Upper lobe of left lung (tissue), 6 donors: ENCODE data around the gene COMTD1. TPM values are rescaled to one million over a fixed set of nuclear protein-coding genes. Genes with fewer than 3 reads are reported as not detected.
A peak's percentile ranks its signal among the peaks of the same experiment; 100 is the strongest.
"Not testable (repeated sequence)": the region's sequence is repeated elsewhere in the genome, so short reads cannot be mapped to it uniquely, and the experiment has no call there.

ENCODE experiments used
- ATAC-seq, 2 donors: fragments of 200-7000 bp; cut with Tn5 transposase; one replicate each; pipeline ENCODE4 v1.9.1; 2022; ENCODE audit warnings: mild to moderate bottlenecking in 2 of 2, moderate library complexity in 2 of 2; ENCODE audit not compliant: low FRiP score in 2 of 2
- DNase-seq, 2 donors: peaks; one replicate each; pipeline ENCODE4 v3.0.0-alpha.2; 2019 to 2020
- H3K27ac ChIP-seq, 4 donors: fragments of 200-600 bp; sonication (generic); one replicate each; pipeline ENCODE4 v1.5.1; 2016 to 2019
- H3K27me3 ChIP-seq, 4 donors: fragments of 200-600 bp; sonication (generic); one replicate each; pipeline ENCODE4 v1.5.1; 2017 to 2019
- H3K36me3 ChIP-seq, 4 donors: fragments of 200-600 bp; sonication (generic); one replicate each; pipeline ENCODE4 v1.5.1; 2016 to 2019
- H3K4me1 ChIP-seq, 4 donors: fragments of 200-600 bp; sonication (generic); one replicate each; pipeline ENCODE4 v1.5.1; 2018 to 2019
- H3K4me3 ChIP-seq, 4 donors: fragments of 200-600 bp; sonication (generic); one replicate each; pipeline ENCODE4 v1.5.1; 2017 to 2019; ENCODE audit warnings: mild to moderate bottlenecking in 2 of 4, moderate library complexity in 1 of 4
- H3K9me3 ChIP-seq, 4 donors: fragments of 200-600 bp; sonication (generic); one replicate each; pipeline ENCODE4 v1.5.1; 2018 to 2019
- CTCF ChIP-seq, 6 experiments: fragments of 450-650 bp in 4 of 6; fragments of 200-600 bp in 2 of 6; sonication (generic) in 2 of 6; IDR thresholded peaks; one replicate each; pipeline ENCODE4 v1.5.1; 2016 to 2019; ENCODE audit warnings: antibody characterized with exemption in 6 of 6
- EP300 ChIP-seq, 4 donors: sonication (generic); formaldehyde crosslinking; IDR thresholded peaks; one replicate each; pipeline ENCODE4 v1.5.1; 2017; ENCODE audit warnings: antibody characterized with exemption in 4 of 4, control low read depth in 2 of 4
- POLR2A ChIP-seq, 4 donors: fragments of 450-650 bp; IDR thresholded peaks; one replicate each; pipeline ENCODE4 v1.5.1; 2016 to 2017; ENCODE audit warnings: antibody characterized with exemption in 4 of 4, mild to moderate bottlenecking in 2 of 4
- POLR2AphosphoS5 ChIP-seq, 2 donors: sonication (generic); formaldehyde crosslinking; IDR thresholded peaks; one replicate each; pipeline ENCODE4 v1.5.1; 2017; ENCODE audit warnings: antibody characterized with exemption in 2 of 2
- WGBS, 2 donors: methylation state at CpG; one replicate each; pipeline ENCODE4 v1.1.5; 2017 to 2018; 5-methylcytosine and 5-hydroxymethylcytosine counted together
- total RNA-seq, 6 donors: library from RNA; depleted of rRNA in 4 of 6; stranded (reverse); fragments of >200 nt in 4 of 6; gene quantifications; one replicate each; pipeline versions ENCODE4 v1.1.0 to v1.2.1, GENCODE V29; 2016 to 2021
- donor health status: DM: no; HTN: no; CAD: no; lungs with moderate emphysema.
- donor health status: DM: no; HTN: yes; CAD: no; lungs with severe emphysema.

COMTD1 gene
- total RNA-seq, 6 donors from 2014 or later: 28.0 to 56.6 (median 35.6) TPM

DNA sequence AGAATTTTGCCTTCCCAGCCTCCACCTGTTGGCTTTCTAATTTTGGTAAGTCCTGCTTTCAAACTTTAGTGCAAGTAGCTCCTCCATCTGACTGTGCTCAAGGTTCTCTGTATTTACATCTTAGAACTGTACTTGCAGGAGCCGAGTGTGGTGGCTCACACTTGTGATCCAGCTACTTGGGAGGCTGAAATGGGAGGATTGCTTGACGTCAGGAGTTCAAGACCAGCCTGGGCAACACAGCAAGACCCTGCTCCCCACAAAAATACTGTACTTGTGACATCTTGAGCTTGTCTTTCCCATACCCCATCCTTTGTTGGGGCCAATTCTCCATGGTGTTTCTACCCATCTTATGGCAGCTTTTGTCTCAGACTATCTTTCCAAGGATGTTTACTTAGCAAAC is 29.8 kb downstream of the COMTD1 start:
- no peaks in the 10 kb centered on the region for H3K27me3 ChIP-seq
- H3K9me3 ChIP-seq: no peaks in the 10 kb centered on the region
- H3K4me3 ChIP-seq: no peak overlapping the region
- H3K27ac ChIP-seq: no peak overlapping the region
- WGBS, 2 donors: 95 to 100% methylated on average over 2 of the region's 2 CpGs
- H3K36me3 ChIP-seq: no peaks in the 10 kb centered on the region
- TF ChIP-seq CTCF (IDR thresholded peaks at IDR 0.05) (no peak), POLR2A (IDR thresholded peaks at IDR 0.05) (no peak), EP300 (IDR thresholded peaks at IDR 0.05) (no peak), POLR2AphosphoS5 (IDR thresholded peaks at IDR 0.05) (no peak)
- H3K4me1 ChIP-seq: peaks cover 4 to 18% (median 12%) of the 10 kb centered on the region in 4 donors
- ATAC-seq (no peak), DNase-seq (no peak)

GRCh38 chr10:75203724-75204123 is 32.0 kb downstream of the COMTD1 start:
- Histone ChIP-seq H3K27me3 (no peaks in the 10 kb centered on the region), H3K4me3 (no peak overlapping the region), H3K36me3 (no peaks in the 10 kb centered on the region), H3K27ac (no peak overlapping the region), H3K9me3 (no peaks in the 10 kb centered on the region), H3K4me1 (peaks cover 0 to 12% (median 8%) of the 10 kb centered on the region in 4 donors)
- TF ChIP-seq CTCF (IDR thresholded peaks at IDR 0.05) (no peak), EP300 (IDR thresholded peaks at IDR 0.05) (no peak), POLR2A (IDR thresholded peaks at IDR 0.05) (no peak), POLR2AphosphoS5 (IDR thresholded peaks at IDR 0.05) (no peak)
- DNase-seq (no peak), ATAC-seq (no peak)
- 91 to 97% methylated on average over 5 of the region's 5 CpGs for WGBS, 2 donors

- WGBS, 2 donors: 83 to 88% methylated on average over 11 of the region's 11 CpGs
- peak in 1 of 2 donors; percentile 60 for ATAC-seq
- peak overlapping the region in 3 of 4 donors; percentile 2 to 56 (median 34) for H3K27ac ChIP-seq
Measured at GRCh38 chr10:75203046-75203620, 32.6 kb downstream of the COMTD1 start.

GRCh38 chr10:75202321-75203045 is 33.3 kb downstream of the COMTD1 start:
- ATAC-seq: peak; percentile 80 to 97
- peak overlapping the region in 3 of 4 donors; percentile 2 to 56 (median 34) for H3K27ac ChIP-seq
- WGBS, 2 donors: 50 to 67% methylated on average over 1 of the region's 1 CpG

More at GRCh38 chr10:75203046-75203620, 32.6 kb downstream of the COMTD1 start:
- H3K36me3 ChIP-seq, H3K9me3 ChIP-seq, H3K27me3 ChIP-seq, DNase-seq, H3K4me3 ChIP-seq: not testable (repeated sequence)
- peaks cover 0 to 12% (median 8%) of the 10 kb centered on the region in 4 donors for H3K4me1 ChIP-seq

More at GRCh38 chr10:75202321-75203045, 33.3 kb downstream of the COMTD1 start:
- Histone ChIP-seq H3K4me3 (no peak overlapping the region), H3K4me1 (peaks cover 0 to 12% (median 8%) of the 10 kb centered on the region in 4 donors), H3K9me3 (no peaks in the 10 kb centered on the region), H3K27me3 (no peaks in the 10 kb centered on the region), H3K36me3 (no peaks in the 10 kb centered on the region)
- DNase-seq: peak in 1 of 2 donors; percentile 56
- no peak for TF ChIP-seq EP300 (IDR thresholded peaks at IDR 0.05)
- peak in 1 of 2 donors; percentile 19 for TF ChIP-seq POLR2AphosphoS5 (IDR thresholded peaks at IDR 0.05)
- TF ChIP-seq CTCF (IDR thresholded peaks at IDR 0.05): no peak
